ENCODE data around the gene DNAJC30. TPM values are rescaled to one million over a fixed set of nuclear protein-coding genes. Genes with fewer than 3 reads are reported as not detected.
"Not testable (repeated sequence)": the region's sequence is repeated elsewhere in the genome, so short reads cannot be mapped to it uniquely, and the experiment has no call there.

The DNAJC30 gene
- total RNA-seq, 1 experiment from 2014 or later: 6.8 TPM

DNA sequence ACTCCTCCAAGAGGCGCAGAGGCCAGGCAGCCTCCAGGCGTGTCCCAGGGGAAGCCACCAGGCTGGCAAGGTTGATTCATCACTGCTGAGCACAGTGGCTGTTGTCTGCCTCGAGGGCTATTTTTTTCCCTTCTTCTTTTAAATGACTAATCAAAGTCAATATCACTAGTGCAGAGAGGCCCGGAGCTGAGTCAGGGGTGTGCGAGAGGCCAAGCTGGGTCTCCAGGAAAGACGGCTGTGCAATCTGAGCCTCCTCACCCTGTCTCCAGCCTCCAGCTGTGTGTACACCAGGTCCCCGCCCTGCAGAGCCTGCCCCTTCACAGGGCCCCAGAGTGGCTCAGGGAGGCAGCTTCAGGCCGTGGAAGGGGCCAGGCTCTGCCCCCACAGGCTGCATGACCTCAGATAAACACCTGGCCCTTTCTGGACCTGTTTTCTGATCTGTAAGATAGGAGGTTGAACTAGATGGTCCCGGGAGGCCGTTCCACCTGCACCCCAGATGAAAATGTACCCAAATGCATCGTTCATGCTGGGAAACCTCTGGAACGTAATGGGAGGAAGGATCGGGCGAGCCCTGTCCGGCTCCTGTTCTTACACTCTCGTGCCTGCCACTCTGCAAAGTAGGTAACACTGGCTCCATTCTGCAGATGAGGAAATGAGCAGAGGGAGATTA is 32.5 kb upstream of the DNAJC30 start:
- DNase-seq (ENCODE audit: low spot score) (no peak), ATAC-seq (no peak)
- POLR2A ChIA-PET: interaction anchor here (0.6 to 0.7 kb wide), 2 partner anchors 24 to 78 kb away, joined by 4 to 7 read pairs; no protein-coding TSS in a partner anchor
- no peak overlapping the region for H3K4me3 Mint-ChIP-seq
- no peak overlapping the region for H3K27ac Mint-ChIP-seq
- peaks cover 24% of the 10 kb centered on the region for H3K27me3 Mint-ChIP-seq (ENCODE audit: low read depth)
- H3K4me1 Mint-ChIP-seq: no peaks in the 10 kb centered on the region
- TF ChIP-seq GABPB1 (CRISPR knock-in tag; IDR thresholded peaks at IDR 0.05) (peak; percentile 28; the same call in 1 of the 2 replicates), ZNF121 (CRISPR knock-in tag; IDR thresholded peaks at IDR 0.05) (no peak)
- CTCF ChIA-PET: interaction anchor here (0.6 to 5.0 kb wide), 5 partner anchors 10 to 128 kb away, joined by 3 to 25 read pairs (median 5); no protein-coding TSS in a partner anchor
- no peaks in the 10 kb centered on the region for H3K9me3 Mint-ChIP-seq
- H3K36me3 Mint-ChIP-seq: no peaks in the 10 kb centered on the region

DNA sequence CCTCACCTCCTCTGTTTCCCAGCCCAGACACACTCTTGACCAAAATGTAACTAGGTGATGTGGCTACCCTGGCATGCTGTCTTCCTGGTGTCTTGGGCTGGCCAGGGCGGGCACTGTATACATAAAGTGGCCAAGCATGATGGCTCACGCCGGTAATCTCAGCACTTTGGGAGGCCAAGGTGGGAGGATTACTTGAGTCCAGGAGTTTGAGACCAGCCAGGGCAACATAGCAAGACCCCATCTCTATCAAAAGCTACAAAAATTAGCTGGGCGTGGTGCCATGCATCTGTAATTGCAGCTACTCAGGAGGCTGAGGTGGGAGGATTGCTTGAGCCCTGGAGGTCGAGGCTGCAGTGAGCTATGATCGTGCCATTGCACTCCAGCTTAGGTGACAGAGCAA is 30.1 kb upstream of the DNAJC30 start:
- H3K4me1 Mint-ChIP-seq; DNase-seq (ENCODE audit: low spot score); H3K36me3 Mint-ChIP-seq; H3K9me3 Mint-ChIP-seq; H3K27me3 Mint-ChIP-seq (ENCODE audit: low read depth); H3K4me3 Mint-ChIP-seq; H3K27ac Mint-ChIP-seq; ATAC-seq; POLR2A ChIA-PET: not testable (repeated sequence)
- CTCF ChIA-PET: interaction anchor here (1.0 to 5.0 kb wide), 3 partner anchors 12 to 107 kb away, joined by 3 to 25 read pairs (median 19); no protein-coding TSS in a partner anchor
- peak; percentile 73 for TF ChIP-seq ZNF121 (CRISPR knock-in tag; IDR thresholded peaks at IDR 0.05)

GRCh38 chr7:73712773-73713172 is 29.5 kb upstream of the DNAJC30 start:
- DNase-seq (ENCODE audit: low spot score) (no peak), ATAC-seq (no peak)
- TF ChIP-seq E2F4 (CRISPR knock-in tag; IDR thresholded peaks at IDR 0.05; ENCODE audit: borderline replicate concordance, low read depth): no peak
- no peak for TF ChIP-seq FOXK1 (CRISPR knock-in tag; IDR thresholded peaks at IDR 0.05)
- no peak for TF ChIP-seq ZNF416 (CRISPR knock-in tag; IDR thresholded peaks at IDR 0.05)
- TF ChIP-seq, protein P1, sequence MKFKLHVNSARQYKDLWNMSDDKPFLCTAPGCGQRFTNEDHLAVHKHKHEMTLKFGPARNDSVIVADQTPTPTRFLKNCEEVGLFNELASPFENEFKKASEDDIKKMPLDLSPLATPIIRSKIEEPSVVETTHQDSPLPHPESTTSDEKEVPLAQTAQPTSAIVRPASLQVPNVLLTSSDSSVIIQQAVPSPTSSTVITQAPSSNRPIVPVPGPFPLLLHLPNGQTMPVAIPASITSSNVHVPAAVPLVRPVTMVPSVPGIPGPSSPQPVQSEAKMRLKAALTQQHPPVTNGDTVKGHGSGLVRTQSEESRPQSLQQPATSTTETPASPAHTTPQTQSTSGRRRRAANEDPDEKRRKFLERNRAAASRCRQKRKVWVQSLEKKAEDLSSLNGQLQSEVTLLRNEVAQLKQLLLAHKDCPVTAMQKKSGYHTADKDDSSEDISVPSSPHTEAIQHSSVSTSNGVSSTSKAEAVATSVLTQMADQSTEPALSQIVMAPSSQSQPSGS (CRISPR knock-in tag; IDR thresholded peaks at IDR 0.05; ENCODE audit: borderline replicate concordance, low read depth): no peak
- TF ChIP-seq FOXP4 (CRISPR knock-in tag; IDR thresholded peaks at IDR 0.05): no peak
- TF ChIP-seq STAT6 (CRISPR knock-in tag; conservative IDR thresholded peaks at IDR 0.05; ENCODE audit: low read depth): no peak
- no peak for TF ChIP-seq IRF1 (CRISPR knock-in tag; IDR thresholded peaks at IDR 0.05)
- TF ChIP-seq SMAD4 (CRISPR knock-in tag; IDR thresholded peaks at IDR 0.05): no peak
- no peak for TF ChIP-seq CREM (CRISPR knock-in tag; IDR thresholded peaks at IDR 0.05)
- no peak for TF ChIP-seq FOXP1 (CRISPR knock-in tag; IDR thresholded peaks at IDR 0.05; ENCODE audit: borderline replicate concordance)
- TF ChIP-seq, protein P2, sequence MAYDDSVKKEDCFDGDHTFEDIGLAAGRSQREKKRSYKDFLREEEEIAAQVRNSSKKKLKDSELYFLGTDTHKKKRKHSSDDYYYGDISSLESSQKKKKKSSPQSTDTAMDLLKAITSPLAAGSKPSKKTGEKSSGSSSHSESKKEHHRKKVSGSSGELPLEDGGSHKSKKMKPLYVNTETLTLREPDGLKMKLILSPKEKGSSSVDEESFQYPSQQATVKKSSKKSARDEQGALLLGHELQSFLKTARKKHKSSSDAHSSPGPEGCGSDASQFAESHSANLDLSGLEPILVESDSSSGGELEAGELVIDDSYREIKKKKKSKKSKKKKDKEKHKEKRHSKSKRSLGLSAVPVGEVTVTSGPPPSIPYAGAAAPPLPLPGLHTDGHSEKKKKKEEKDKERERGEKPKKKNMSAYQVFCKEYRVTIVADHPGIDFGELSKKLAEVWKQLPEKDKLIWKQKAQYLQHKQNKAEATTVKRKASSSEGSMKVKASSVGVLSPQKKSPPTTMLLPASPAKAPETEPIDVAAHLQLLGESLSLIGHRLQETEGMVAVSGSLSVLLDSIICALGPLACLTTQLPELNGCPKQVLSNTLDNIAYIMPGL (CRISPR knock-in tag; IDR thresholded peaks at IDR 0.05): no peak
- TF ChIP-seq ZNF219 (CRISPR knock-in tag; IDR thresholded peaks at IDR 0.05; ENCODE audit: borderline replicate concordance): no peak
- no peak for TF ChIP-seq TCF7 (CRISPR knock-in tag; IDR thresholded peaks at IDR 0.05; ENCODE audit: low read depth)
- TF ChIP-seq PRRX2 (CRISPR knock-in tag; IDR thresholded peaks at IDR 0.05): no peak
- no peak for TF ChIP-seq ZBTB21 (CRISPR knock-in tag; IDR thresholded peaks at IDR 0.05; ENCODE audit: borderline replicate concordance)
- no peak overlapping the region for H3K27ac Mint-ChIP-seq
- H3K9me3 Mint-ChIP-seq: no peaks in the 10 kb centered on the region
- peaks cover 2% of the 10 kb centered on the region for H3K27me3 Mint-ChIP-seq (ENCODE audit: low read depth)
- no peaks in the 10 kb centered on the region for H3K36me3 Mint-ChIP-seq
- POLR2A ChIA-PET: no interaction called here
- CTCF ChIA-PET: interaction anchor here (1.0 to 2.4 kb wide), 3 partner anchors 9 to 106 kb away, joined by 3 to 14 read pairs (median 3); no protein-coding TSS in a partner anchor
- H3K4me1 Mint-ChIP-seq: no peaks in the 10 kb centered on the region
- no peak overlapping the region for H3K4me3 Mint-ChIP-seq
